K562 (cell line): ENCODE results near the gene WWOX. TPM values are rescaled to one million over a fixed set of nuclear protein-coding genes. Genes with fewer than 3 reads are reported as not detected.
A peak's percentile ranks its signal among the peaks of the same experiment; 100 is the strongest.

ENCODE experiments used
- ATAC-seq: fragments of 200-7000 bp; cut with Tn5 transposase; 3 replicates; pipeline ENCODE4 v1.9.1; 2020; ENCODE audit warnings: moderate library complexity
- BruUV-seq: library from RNA; stranded (reverse); fragments of 400-500 nt; replicated peaks from 2 replicates; lab custom pipeline; 2021; lab: Mats Ljungman, UMichigan
- CTCF ChIA-PET: fragments of 300-600 bp; formaldehyde crosslinking; extraction: SDS; loops from one replicate; lab custom pipeline; 2021; ENCODE audit warnings: low intra/inter-chr PET ratio; lab: Yijun Ruan, JAX
- POLR2A ChIA-PET: fragments of 300-600, 350-650 bp; sonication (Branson Sonifier 250); formaldehyde crosslinking; extraction: SDS; loops from one replicate; lab custom pipeline; 2021; ENCODE audit warnings: antibody characterized with exemption, inconsistent platforms; lab: Yijun Ruan, JAX
- DNase-seq, 4 experiments: peaks; one replicate each; pipeline versions ENCODE4 v3.0.0 to v3.0.0-alpha.2; 2011 to 2018; ENCODE audit warnings: low spot score in 3 of 4, mixed read lengths in 3 of 4; ENCODE audit errors: extremely low read depth in 1 of 4
- FAIRE-seq: peaks from 2 replicates; lab custom pipeline; 2011; peaks lifted over from hg19 to GRCh38; lab: Jason Lieb, UNC
- H2AFZ ChIP-seq: 2 replicates; pipeline ENCODE4 v1.6.0; 2011; ENCODE audit warnings: low read depth, low read length, control low read depth, inconsistent platforms
- H3K27ac ChIP-seq: fragments of 200-600 bp; 3 replicates; pipeline ENCODE4 v1.8.0; 2011; ENCODE audit warnings: low read depth, mild to moderate bottlenecking, control low read depth, inconsistent platforms, low read length, moderate library complexity, mixed read lengths; ENCODE audit errors: extremely low read depth
- H3K27me3 ChIP-seq, 2 experiments: fragments of 300-600 bp in 1 of 2; 2 replicates in 1 of 2; 3 replicates in 1 of 2; pipeline versions ENCODE4 v1.6.0 to v1.8.0; 2011; ENCODE audit warnings: inconsistent platforms in 2 of 2, low read length in 2 of 2, mild to moderate bottlenecking in 1 of 2, mixed read lengths in 1 of 2, moderate library complexity in 1 of 2; ENCODE audit not compliant: control insufficient read depth in 2 of 2, insufficient read depth in 2 of 2
- H3K36me3 ChIP-seq: fragments of 300-600 bp; 3 replicates; pipeline ENCODE4 v1.8.0; 2011; ENCODE audit warnings: mild to moderate bottlenecking, low read length, inconsistent platforms; ENCODE audit not compliant: control insufficient read depth, insufficient read depth
- H3K4me1 ChIP-seq, 2 experiments: fragments of 200-600 bp in 1 of 2; replicated peaks in 1 of 2; 2 replicates in 1 of 2; 3 replicates in 1 of 2; pipeline versions ENCODE4 v1.5.1 to v1.8.0; 2011; ENCODE audit warnings: inconsistent platforms in 2 of 2, low read length in 2 of 2, mild to moderate bottlenecking in 1 of 2, mixed read lengths in 1 of 2, moderate library complexity in 1 of 2; ENCODE audit not compliant: control insufficient read depth in 2 of 2, insufficient read depth in 2 of 2
- H3K4me2 ChIP-seq: 2 replicates; pipeline ENCODE4 v1.6.1; 2011; ENCODE audit warnings: low read length, control low read depth, inconsistent platforms, mixed read lengths; ENCODE audit not compliant: insufficient read depth
- H3K4me3 ChIP-seq: fragments of 200-600 bp; sonication (generic), shearing (Covaris generic); 2 replicates; pipeline ENCODE4 v1.5.1; 2016; ENCODE audit warnings: control low read depth, inconsistent platforms
- H3K79me2 ChIP-seq: fragments of 200-600 bp; 3 replicates; pipeline ENCODE4 v1.8.0; 2011; ENCODE audit warnings: low read length, inconsistent platforms; ENCODE audit not compliant: control insufficient read depth, insufficient read depth
- H3K9ac ChIP-seq, 2 experiments: 2 replicates each; pipeline versions ENCODE4 v1.6.0 to v1.6.1; 2011; ENCODE audit warnings: low read depth in 2 of 2, low read length in 2 of 2, control low read depth in 1 of 2, inconsistent platforms in 1 of 2, mild to moderate bottlenecking in 1 of 2, mixed read lengths in 1 of 2; ENCODE audit not compliant: insufficient read depth in 1 of 2
- H3K9me1 ChIP-seq: one replicate; pipeline ENCODE4 v1.6.0; 2011; ENCODE audit warnings: inconsistent platforms, mild to moderate bottlenecking, low read length, moderate library complexity; ENCODE audit not compliant: control insufficient read depth, insufficient read depth
- H3K9me3 ChIP-seq: replicated peaks from 2 replicates; pipeline ENCODE4 v1.5.1; 2011; ENCODE audit warnings: low read depth, low read length, inconsistent platforms; ENCODE audit not compliant: control insufficient read depth, insufficient read depth
- H4K20me1 ChIP-seq: replicated peaks from 2 replicates; pipeline ENCODE4 v1.6.1; 2011; ENCODE audit warnings: low read length, inconsistent platforms, mixed read lengths; ENCODE audit not compliant: control insufficient read depth, insufficient read depth
- CEBPB ChIP-seq: fragments of 450-650 bp; IDR thresholded peaks from 2 replicates; pipeline ENCODE4 v1.6.1; 2016; ENCODE audit warnings: missing genetic modification characterization, missing compliant biosample characterization
- CREM ChIP-seq: IDR thresholded peaks from 2 replicates; pipeline ENCODE4 v1.6.1; 2014; ENCODE audit warnings: antibody characterized with exemption, low read depth
- MYNN ChIP-seq, 2 experiments: sonication (generic); formaldehyde crosslinking in 1 of 2; IDR thresholded peaks; 2 replicates each; pipeline versions ENCODE4 v1.5.0 to v1.6.1; 2016 to 2020; ENCODE audit warnings: antibody characterized with exemption in 1 of 2, missing genetic modification reagents in 1 of 2
- SNIP1 ChIP-seq: fragments of 450-650 bp; IDR thresholded peaks from 2 replicates; pipeline ENCODE4 v1.7.1; 2017; ENCODE audit warnings: low read depth, mild to moderate bottlenecking
- ZEB2 ChIP-seq: fragments of 450-650 bp; IDR thresholded peaks from 2 replicates; pipeline ENCODE4 v1.6.1; 2016
- ZNF668 ChIP-seq: fragments of 250-450 bp; sonication (Bioruptor Pico); IDR thresholded peaks from 2 replicates; pipeline ENCODE4 v1.8.0; 2022; ENCODE audit warnings: mild to moderate bottlenecking, inconsistent platforms
- WGBS: fragments of 100-300 bp; shearing (Covaris generic); methylation state at CpG from one replicate; pipeline ENCODE4 v1.1.6; 2016; ENCODE audit warnings: low coverage, mixed read lengths; ENCODE audit not compliant: insufficient coverage; ENCODE audit errors: missing lambda C conversion rate; 5-methylcytosine and 5-hydroxymethylcytosine counted together
- in situ Hi-C: fragments of 300-500 bp; cut with MboI; formaldehyde crosslinking; loops from 4 replicates; pipeline ENCODE4 v1.15.0; 2018; ENCODE audit warnings: inconsistent platforms, mixed read lengths
- intact Hi-C: fragments of 100-400 bp; cut with micrococcal nuclease; formaldehyde crosslinking; loops from 2 replicates; pipeline ENCODE4 v1.14.2; 2022
- polyA plus RNA-seq, 8 experiments: library from polyadenylated mRNA; depleted of rRNA in 4 of 8; stranded (reverse) in 5 of 8; unstranded in 3 of 8; fragments of >200 nt; fragmentation: Nextera tagmentation in 2 of 8; fragmentation: Illumina TruSeq in 1 of 8; extraction: Ambion mirVana in 2 of 8; extraction: Trizol in 1 of 8; gene quantifications; 2 replicates each; pipeline versions ENCODE4 v1.2.1 to v1.2.3, GENCODE V29; 2011 to 2014; ENCODE audit warnings: inconsistent platforms in 1 of 8, missing spikeins in 1 of 8
- total RNA-seq, 7 experiments: library from RNA; depleted of rRNA in 6 of 7; stranded (reverse); fragments of >200 nt in 6 of 7; fragmentation: Illumina TruSeq in 2 of 7; extraction: Trizol in 2 of 7; gene quantifications; 2 replicates each; pipeline versions ENCODE4 v1.2.1 to v1.2.3, GENCODE V29; 2011 to 2021; ENCODE audit warnings: low replicate concordance in 1 of 7
- TF ChIP-seq, protein P1 (sequence below): fragments of 450-650 bp; IDR thresholded peaks from 2 replicates; pipeline ENCODE4 v1.6.1; 2016; ENCODE audit warnings: missing biosample characterization, missing genetic modification characterization

Gene WWOX
- total and polyA plus RNA-seq, 9 of the 15 experiments (the other 6 are each of a cell fraction or from before 2014, with no cell fraction given): 1.6 to 22.7 (median 8.1) TPM

DNA sequence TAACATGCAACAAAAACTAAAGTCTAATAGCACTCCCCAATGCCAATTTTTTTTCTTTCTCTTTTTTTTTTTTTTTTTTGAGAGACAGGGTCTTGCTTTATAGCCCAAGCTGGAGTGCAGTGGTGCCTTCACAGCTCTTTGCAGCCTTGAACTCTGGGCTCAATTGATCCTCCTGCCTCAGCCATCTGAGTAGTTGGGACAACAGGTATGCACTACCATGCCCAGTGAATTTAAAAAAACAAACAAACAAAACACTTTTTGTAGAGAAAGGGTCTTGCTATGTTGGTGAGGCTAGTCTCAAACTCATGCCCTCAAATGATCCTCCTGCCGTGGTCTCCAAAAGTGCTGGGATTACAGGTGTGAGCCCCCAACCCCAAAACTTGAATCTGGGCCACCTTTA lies 632.3 kb downstream of the WWOX start:
- H3K9ac ChIP-seq: no peak overlapping the region
- no peaks in the 10 kb centered on the region for H3K36me3 ChIP-seq
- 0% methylated on average over 1 of the region's 1 CpG for WGBS
- no peaks in the 10 kb centered on the region for H4K20me1 ChIP-seq
- H3K4me2 ChIP-seq: no peak overlapping the region
- TF ChIP-seq ZNF668 (CRISPR knock-in tag): no peak
- no peak for TF ChIP-seq MYNN (IDR thresholded peaks at IDR 0.05)
- TF ChIP-seq MYNN (CRISPR knock-in tag; IDR thresholded peaks at IDR 0.05): no peak
- no peak for TF ChIP-seq CREM
- no peak for TF ChIP-seq SNIP1
- TF ChIP-seq, all 486 proteins: peak for 0
- ATAC-seq: no peak
- no TSS peak for BruUV-seq
- intact Hi-C loops: no loop called here
- no peak for FAIRE-seq
- Histone ChIP-seq H3K4me1 (no peaks in the 10 kb centered on the region), H3K79me2 (no peaks in the 10 kb centered on the region), H3K9me3 (no peaks in the 10 kb centered on the region), H3K4me3 (no peak overlapping the region), H2AFZ (no peak overlapping the region), H3K27ac (no peak overlapping the region), H3K27me3 (peaks cover 5% of the 10 kb centered on the region in 2 experiments; a peak in 1 of 5 replicates), H3K9me1 (no peaks in the 10 kb centered on the region)
- CTCF ChIA-PET: interaction anchor here (0.7 kb wide), 1 partner anchor 283 kb away, joined by 3 read pairs; no protein-coding TSS in a partner anchor
- no peak for DNase-seq
- POLR2A ChIA-PET: no interaction called here
- in situ Hi-C loops: no loop called here

DNA sequence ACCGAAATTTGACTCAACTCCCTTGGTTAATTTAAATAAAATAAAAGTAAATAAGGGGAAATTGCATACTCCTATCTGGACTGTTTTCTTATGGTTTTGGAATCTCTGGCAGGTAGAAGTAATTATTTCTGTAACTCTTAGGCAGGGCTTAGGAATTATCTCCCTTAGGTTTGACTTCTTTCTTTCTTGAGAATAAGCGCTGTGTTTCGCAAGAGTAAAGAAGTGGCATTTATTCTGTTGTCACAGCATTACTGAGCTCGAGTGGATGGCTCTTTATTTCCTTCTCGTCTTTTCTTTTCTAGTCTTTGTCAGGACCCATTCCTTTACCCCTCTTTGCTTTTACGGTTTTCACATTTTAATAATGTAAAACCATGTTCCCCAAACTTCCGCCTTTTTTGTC lies 633.2 kb downstream of the WWOX start:
- Histone ChIP-seq H3K27me3 (peaks cover 5% of the 10 kb centered on the region in 2 experiments; a peak in 1 of 5 replicates), H3K79me2 (no peaks in the 10 kb centered on the region), H3K4me2 (no peak overlapping the region), H3K27ac (no peak overlapping the region), H2AFZ (no peak overlapping the region), H3K4me1 (no peaks in the 10 kb centered on the region), H3K4me3 (no peak overlapping the region), H3K36me3 (no peaks in the 10 kb centered on the region), H3K9ac (no peak overlapping the region), H4K20me1 (no peaks in the 10 kb centered on the region), H3K9me3 (no peaks in the 10 kb centered on the region), H3K9me1 (no peaks in the 10 kb centered on the region)
- TF ChIP-seq CEBPB (tag) (0 out of 2 replicates have a peak, but pooled peaks have one; percentile 23), ZEB2 (no peak)
- TF ChIP-seq, protein P1, sequence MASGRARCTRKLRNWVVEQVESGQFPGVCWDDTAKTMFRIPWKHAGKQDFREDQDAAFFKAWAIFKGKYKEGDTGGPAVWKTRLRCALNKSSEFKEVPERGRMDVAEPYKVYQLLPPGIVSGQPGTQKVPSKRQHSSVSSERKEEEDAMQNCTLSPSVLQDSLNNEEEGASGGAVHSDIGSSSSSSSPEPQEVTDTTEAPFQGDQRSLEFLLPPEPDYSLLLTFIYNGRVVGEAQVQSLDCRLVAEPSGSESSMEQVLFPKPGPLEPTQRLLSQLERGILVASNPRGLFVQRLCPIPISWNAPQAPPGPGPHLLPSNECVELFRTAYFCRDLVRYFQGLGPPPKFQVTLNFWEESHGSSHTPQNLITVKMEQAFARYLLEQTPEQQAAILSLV (tag): no peak
- intact Hi-C loops: no loop called here
- 5% methylated on average over 7 of the region's 7 CpGs for WGBS
- CTCF ChIA-PET: no interaction called here
- DNase-seq (no peak), ATAC-seq (no peak), FAIRE-seq (no peak)
- no TSS peak for BruUV-seq
- POLR2A ChIA-PET: no interaction called here
- in situ Hi-C loops: no loop called here
